A204.1 (cell line): ENCODE measurements around the gene ZNF385C.
A peak's percentile ranks its signal among the peaks of the same experiment; 100 is the strongest.

ENCODE experiments used
- FAIRE-seq: peaks from 2 replicates; lab custom pipeline; 2012; peaks lifted over from hg19 to GRCh38; lab: Jason Lieb, UNC

Gene ZNF385C

DNA sequence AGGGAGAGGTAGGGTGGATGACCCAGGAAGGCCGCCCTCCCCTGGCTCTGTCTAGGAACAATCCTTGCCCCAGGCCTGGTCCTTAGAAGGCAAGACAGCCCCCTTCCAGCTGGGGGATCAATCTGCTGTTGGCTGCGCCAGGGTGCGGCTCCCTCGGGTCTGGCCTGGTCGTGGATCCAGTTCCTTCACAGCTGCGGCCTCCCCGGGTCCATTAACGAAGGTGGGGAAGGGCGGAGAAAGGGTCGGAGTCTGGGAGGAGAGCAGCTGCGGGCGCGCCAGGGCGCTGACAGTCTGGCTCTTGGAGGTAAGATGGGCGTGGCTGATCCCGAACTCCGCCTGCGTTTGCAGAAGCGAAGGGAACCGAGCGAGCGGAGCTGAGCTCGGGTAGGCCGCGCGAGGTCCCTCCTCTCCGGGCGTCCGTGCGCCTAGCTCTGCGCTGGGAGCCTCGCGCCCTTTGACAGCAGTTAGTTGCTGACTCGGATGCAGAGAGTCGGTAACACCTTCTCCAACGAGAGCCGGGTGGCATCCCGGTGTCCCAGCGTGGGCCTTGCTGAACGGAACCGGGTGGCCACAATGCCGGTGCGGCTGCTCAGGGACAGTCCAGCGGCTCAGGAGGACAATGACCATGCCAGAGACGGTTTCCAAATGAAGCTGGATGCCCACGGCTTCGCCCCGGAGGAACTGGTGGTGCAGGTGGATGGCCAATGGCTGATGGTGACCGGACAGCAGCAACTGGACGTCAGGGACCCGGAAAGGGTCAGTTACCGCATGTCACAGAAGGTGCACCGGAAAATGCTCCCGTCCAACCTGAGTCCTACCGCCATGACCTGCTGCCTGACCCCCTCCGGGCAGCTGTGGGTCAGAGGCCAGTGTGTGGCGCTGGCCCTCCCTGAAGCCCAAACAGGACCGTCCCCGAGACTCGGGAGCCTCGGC, 24.4 kb upstream of the ZNF385C start, which contains the start of gene HSPB9:
Gene HSPB9, plus strand, starts transcription at position 434 of the 933 bp plus-strand sequence. Its CDS starts 47 bp downstream, at position 481.
- no peak for FAIRE-seq

DNA sequence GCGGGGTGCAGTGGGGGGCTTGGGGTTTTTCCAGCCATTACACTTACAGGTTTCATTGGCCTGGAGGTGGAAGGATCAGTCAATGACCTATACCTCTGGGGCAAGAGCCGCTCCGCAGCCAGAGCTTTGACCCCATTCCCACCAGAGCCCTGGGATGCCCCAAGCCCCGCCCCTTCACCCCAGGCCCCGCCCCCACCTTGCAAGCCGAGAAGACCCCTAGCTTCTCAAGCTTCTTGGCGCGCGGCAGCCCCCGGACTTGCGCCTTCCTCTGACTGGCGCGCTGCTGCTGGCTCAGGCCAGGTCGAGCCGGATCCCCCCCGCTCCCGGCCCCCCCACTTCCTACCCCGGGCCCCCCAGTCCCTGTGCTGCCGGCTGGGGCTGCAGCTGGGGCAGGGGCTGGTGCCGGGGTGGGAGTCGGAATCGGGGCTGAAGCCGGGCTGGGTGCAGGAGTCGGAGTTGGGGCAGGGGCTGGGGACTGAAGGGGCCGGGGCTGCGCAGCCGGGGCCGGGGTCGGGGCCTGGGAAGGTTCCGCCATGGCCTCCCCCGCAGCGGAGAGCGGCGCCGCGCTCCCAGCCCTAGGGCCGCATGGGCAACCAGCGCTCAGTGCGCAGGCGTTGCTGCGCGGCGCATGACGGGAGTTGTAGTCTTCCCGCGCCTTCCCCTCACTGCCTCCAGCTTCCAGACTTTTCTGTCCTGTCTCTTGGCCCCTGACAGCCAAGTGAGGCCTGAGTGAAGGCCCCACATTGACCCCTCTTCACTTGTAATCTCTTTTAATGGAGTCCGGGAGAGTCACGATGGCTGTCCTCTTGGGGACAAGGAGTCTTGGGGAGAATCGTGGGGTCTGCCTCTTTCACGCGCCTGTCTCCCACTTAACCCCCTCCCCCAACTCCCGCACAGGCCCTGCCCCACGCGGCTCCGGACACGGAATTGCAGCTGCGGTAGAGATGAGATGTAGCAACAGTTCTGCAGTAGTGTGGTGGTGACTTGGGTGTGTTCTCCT, 22.8 kb upstream of the ZNF385C start, which contains the start of gene KAT2A:
Gene KAT2A, minus strand, starts transcription at position 598 of the 1,000 bp plus-strand sequence. Its CDS starts 63 bp downstream, at position 535.
- no peak for FAIRE-seq

DNA sequence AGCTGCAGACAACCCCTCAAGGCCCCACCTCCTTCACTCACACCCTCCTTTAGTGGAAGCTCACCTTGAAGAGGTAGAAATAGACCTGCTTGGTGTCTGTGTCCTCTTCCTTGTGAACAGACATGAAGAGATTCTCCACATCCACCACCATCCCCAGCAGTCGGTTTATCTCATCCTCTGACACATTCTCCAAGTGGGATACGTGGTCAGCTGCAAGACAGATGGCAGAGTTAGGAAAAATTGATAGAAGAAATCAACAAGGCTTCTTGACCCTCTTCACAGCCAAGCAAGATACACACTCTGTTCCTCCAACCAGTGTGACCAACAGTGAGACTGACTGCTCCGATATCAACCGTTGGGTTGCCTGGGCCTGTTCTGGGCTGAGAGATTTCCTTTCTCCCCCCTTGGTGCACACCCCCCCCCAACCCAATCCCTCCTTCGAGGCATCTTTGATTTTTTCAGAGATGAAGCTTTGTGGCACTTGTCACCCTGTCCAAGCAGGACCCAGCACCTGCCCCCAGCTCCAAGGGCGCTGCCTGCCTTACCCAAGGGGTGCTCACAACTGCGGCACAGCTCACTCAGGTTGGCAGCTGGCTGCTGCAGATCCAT, 22.0 kb upstream of the ZNF385C start:
- no peak for FAIRE-seq

DNA sequence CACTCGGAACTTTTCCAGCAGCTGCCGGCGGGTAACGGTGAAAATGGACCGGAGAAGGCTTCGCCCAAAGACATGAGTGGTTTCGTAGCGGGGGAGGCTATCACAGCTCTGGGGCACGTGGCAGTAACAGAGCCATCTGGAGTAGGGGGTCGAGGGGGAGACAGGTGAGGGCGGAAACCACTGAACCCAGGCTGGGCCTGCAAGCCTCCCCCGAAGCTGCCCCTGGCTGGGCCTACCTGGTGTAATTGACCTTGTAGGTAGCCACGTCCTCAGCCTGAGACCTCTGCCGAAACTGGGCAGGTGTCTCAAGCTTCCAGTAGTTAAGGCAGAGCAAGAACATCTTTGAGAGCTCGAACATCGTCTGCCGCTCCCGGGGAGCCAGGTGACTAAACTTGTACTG, 21.0 kb upstream of the ZNF385C start:
- no peak for FAIRE-seq

DNA sequence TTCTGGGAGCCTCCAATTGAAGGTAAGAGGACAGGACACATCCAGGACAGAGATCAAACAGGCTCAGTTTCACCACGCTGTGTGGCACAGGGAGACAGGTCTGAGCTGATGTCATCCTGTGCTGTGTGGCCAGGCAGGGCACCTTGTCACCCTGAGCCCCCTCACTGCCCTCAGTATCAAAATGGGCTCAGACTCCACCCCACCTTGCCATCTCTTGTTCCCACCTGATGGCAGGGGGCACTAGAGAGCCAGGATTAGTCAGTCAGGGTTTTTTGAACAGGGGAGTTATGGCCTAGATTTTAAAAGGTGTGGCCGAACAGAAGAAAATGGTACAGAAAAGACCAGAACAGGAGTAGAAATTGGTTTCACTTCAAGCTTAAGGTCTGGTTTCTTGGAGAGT, 20.3 kb upstream of the ZNF385C start:
- FAIRE-seq, result no peak

DNA sequence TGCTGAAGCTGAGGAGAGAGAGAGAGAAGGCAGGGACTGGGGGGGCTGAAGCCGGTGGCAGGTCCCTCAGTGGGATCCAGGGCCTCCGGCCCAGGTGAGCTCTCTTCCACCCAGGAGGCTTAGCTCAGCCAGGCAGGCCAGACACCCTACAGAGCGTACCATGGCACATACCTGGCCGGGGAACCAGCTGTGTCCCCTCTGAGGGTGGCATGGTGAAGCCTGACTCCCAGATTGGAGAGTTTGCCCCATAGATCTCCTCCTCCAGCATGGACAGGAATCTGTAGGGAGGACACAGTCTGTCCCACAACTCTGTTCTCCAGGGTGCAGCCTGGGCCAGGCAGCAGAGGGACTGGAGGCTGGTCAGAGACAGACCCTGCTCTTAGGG, 19.8 kb upstream of the ZNF385C start:
- no peak for FAIRE-seq

DNA sequence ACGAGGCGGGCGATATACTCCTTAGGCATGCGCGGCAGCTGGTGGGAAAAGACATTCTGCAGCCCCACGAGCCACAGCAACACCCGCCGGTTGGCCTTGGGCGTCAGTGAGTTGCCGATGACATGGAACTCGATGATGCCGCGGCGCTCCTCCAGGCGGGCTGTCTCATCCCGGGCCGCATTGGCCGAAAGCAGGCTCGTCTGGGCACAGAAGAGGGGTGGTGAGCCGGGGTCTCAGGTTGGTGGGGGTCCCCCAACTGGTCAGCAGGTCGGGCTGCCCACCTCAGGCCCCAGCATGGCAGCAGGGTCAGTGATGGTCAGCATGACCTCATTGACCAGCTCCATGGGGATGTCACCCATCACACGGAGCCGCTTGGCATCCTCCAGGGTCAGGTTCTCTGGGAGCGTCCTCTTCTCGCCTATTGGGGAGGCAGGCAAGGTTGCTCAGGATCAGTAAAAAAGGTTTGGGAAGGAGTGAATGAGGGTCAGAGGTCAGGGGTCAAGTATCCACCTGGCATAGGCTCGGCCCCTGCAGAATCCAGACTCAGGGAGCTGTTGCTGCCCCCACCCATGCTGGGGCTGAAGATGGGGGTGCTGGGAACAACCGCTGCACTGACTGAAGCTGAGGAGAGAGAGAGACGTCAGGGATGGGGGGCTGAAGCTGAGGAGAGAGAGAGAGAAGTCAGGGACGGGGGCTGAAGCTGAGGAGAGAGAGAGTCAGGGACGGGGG, 19.3 kb upstream of the ZNF385C start:
- no peak for FAIRE-seq

DNA sequence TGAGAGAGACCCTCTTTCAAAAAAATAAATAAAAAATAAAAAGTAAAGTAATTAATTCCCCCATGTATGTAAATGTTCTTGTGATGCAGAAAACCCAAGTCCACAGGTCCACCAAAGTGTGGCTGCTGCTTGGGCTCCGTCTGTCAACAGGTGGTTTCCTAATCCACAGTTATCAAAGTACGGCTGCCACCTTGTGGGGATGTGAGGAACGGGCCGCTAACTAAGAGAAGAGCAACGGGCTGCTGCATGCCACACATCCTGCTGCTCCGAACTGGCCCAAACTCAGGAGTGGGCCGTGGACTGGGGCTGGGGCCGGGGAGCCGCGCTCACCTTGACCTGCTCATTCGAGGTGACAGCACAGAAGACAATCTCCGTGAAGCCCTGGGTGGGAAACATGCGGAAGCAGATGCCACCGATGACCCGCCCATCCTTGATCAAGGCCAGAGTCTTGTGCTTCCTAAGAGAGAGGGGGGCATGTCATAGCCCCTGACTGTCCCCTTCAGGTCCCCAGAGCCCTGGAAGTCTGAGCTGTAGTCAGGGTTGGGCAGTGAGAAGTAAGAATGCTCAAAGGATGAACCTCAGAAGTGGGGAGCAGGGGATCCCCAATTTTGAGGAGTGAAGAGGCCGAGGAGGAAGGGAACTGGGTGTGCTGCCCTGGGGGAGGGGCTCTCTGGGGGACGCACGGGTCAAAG, 18.6 kb upstream of the ZNF385C start:
- peak; percentile 39 for FAIRE-seq

DNA sequence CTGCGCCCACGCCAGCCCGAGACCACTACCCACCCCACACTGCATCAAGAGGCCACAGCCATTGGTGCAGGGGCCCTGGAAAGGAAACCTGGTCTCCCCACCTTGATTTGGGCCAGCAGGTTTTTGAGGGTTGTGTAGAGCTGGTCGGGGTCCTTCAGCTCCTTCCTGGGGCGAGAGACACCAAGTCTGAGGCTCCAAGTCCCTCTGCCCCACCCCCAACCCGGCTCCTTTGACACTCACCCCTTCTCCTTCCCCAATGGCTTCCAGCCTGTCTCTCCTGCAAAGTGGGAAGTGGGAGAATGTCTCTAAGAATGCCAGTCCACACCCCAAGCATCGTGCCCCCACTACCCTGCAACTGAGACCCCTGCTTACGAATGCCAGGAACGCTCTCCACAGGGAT, 15.8 kb upstream of the ZNF385C start:
- FAIRE-seq, result no peak

DNA sequence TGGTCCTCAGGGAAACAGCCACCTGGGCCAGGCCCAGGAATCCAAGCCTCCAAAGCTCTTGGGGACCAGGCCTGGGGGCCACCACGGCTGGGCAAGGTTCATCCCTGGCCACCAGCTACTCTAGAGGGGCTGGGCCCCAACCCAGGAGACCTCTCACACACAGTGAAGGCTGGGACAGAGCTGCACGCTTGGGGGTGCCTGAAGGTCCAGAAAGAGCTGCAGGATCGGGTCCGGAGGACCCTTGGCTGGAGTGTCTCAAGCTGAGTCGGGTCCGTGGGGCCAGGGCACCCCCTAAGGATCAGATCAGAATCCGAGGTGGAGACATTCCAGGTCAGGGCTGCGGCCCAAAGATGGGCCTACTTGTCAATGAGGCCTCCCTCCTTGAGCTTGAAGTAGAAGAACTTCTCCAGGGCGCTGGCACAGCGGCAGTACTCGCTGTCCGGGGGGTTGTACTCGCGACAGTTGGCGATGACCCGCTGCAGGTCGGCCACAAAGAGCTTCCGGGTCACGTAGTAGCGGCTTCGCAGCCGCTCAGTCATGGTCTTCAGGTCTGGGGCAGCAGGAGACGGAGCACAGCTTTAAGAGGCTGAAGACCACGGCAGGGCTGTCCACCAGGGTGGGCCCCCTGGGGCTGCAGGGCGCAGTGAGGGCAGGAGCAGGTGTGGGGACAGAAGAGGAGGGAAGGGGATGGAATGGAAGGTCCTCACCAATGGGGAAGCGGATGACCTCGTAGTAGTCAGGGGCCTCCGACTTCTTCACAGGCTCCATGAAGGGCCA, 15.2 kb upstream of the ZNF385C start:
- FAIRE-seq, result no peak

DNA sequence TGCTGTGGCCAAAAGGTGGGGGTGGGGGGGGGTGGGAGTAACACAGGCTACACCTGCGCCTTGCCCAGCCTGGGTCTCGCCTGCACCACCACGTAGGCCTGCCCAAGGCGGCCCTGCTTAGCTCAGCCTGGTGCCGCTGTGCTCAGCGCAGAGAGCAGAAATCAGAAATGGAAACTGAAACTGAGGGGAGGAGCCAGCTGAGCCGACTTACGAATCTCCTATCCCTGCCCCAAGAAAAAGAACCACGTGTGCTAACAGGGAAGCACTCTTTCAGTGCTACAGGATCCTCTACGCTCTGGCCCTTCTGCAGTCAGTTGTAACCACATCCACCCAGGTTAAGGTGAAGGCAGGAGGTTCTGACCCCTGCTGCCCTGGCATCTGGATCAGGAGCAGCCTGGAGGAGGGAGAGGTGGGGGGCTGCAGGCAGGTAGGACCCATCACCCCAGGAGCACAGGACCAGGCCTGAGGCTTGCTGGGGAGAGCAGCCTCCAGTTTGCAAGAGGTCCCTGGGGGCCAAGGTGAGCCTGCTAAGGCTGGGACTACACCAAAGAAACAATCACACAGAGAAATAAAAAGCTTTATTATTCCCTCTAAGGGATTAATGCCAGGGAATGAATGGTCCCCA, 14.4 kb upstream of the ZNF385C start, which contains the start of gene DHX58:
Gene DHX58, minus strand, starts transcription at position 163 of the 625 bp plus-strand sequence. CDS start 822 bp downstream, outside the sequence.
- peak; percentile 94 for FAIRE-seq

DNA sequence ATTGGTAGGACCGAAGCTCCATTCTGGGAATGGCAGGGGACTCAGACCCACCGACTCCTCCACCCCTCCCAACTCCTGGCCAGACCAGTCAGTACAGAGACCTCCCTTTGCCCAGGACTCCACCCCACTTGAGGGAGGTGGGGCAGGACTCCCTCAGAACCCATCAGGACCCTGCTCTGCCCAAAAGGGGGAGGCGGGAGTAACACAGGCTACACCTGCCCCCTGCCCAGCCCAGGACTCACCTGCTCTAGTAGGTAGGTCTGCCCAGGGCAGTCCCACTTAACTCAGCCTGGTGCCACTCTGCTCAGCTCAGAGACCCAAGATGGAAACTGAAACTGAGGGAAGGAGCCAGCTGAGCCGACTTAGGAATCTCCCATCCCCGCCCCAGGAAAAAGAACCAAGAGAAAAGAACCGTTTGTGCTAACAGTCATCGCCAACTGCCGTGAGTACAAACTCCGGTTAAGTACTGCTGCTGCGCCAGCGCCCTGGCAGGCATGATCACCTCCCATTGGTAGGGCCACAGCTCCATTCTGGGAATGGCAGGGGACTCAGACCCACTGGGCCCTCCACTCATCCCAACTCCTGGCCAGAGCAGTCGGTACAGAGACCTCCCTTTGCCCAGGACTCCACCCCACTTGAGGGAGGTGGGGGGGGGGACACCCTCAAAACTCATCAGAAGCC, 13.7 kb upstream of the ZNF385C start:
- FAIRE-seq, result no peak

DNA sequence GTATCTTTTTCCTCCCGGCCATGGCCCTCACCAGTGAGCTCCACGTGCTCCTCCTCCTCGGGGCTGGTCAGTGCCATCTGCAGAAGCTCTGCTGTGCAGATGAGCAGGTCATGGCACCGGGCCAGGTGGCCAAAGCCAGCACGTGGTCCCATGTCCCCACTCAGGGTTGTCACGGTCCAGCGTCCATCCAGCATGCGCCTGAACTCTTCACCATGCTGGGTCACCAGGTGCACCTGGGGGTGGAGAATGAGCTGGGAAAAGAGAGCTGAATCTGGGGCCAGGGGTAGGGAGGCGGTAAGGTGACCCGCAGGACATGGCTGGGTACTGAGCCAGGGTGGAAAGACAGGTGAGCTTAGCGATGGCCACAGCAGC, 13.0 kb upstream of the ZNF385C start:
- FAIRE-seq, result no peak

DNA sequence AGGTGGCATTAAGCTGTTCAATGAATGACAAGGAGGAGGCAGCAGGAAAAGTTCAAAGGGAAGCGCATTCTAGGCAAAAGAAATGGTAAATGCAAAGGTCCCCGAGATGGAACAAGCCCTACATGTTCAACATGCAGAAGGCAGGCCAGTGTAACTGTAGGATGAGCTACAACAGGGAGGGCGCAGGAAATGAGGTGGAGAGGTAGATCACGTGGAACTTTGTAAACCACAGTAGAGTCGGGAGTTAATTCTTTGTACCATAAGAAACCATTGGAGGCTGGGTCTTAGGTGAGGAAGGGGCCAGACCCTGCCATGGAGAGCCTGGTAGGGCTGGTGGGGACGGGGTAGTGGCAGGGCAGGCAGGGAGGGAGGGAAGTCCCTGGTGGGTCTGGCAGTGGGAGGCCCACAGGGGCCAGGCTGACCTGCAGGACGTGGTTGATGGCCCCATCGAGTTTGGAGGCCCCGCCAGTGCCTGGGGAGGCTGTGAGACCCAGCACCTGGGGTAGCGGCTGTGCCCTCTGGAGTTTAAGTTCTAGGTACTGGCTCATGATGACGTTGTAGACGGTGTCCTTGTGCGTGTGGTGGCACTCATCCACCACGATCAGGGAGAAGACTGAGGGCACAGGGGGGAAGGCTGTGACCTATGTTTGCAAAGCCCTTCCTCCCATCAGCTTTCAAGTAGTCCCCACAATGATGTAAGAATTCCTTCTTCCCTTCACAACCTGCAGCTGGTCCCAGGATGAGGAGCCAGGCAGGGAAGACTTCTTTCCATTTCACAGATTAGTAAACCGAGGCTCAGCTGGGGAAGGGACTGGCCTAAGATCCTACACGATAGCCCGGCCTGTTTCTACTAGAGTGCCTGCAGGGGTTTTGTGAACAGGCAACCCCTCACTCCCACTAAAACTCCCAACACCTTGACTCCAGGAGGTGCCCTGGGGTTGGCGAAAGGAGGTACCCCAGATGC, 12.3 kb upstream of the ZNF385C start:
- FAIRE-seq, result no peak

DNA sequence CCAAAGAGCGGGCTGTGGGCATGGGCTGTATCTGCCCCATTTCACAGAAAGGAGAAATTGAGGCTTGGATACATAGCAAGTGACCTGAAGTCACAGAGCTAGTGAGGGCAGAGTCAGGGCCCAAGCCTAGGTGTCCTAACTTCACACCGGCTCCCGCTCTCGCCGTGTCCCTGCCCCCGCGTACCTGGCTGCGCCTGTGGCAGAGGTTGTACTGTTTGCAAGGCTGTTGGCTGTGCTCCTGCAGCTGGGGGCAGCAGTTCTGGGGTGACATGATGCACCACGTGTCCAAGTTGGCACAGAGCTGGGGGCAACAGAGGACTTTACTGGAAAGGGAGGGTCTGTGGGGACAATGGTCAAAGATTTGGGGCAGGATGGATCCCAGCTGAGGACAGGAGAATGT, 10.8 kb upstream of the ZNF385C start:
- FAIRE-seq, result no peak

DNA sequence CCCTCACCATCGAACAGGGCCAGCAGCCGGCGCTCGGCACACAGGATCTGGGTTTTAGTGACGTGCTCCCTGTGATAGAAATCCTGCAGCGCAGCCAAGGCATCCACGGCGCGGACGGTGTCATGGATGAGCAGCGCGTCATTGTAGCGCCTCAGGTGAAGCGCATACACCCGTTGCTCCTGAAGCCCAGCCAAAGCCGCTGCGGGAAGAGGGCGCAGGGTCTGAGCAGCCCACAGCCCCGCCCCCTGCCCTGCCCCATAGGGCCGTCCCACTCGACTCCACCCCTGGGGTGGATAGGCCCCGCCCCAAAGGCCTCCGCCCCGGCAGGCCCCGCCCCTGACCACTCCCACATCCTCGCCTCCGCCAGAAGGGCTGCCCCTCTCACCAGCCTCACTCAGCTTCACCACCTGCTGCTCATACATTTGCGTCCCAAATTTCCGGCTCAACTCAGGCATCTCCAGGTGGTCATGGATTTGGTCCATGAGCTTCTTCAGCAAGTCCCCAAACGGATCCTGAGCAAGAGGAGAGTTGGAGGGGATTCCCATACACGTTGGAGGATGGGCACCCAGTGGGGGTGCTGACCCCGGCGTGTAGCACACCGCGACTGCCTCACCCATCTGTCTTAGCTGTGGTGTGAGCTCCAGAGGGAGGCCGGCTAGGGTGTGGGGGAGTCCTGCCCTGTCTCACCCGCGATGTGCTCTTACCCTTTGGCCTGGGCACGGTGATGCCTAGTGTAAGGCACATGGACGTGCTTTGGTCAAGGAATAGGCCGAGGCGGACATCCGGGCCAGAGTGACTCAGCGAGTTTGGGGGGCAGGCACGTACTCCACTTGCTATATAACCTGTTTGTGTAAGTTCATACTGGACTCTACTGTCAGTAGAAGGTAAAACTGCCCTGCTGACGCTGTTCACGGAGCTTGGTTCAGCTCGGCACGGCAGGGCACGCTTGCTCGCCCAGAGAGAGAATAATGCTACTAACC, 9.6 kb upstream of the ZNF385C start:
- no peak for FAIRE-seq

DNA sequence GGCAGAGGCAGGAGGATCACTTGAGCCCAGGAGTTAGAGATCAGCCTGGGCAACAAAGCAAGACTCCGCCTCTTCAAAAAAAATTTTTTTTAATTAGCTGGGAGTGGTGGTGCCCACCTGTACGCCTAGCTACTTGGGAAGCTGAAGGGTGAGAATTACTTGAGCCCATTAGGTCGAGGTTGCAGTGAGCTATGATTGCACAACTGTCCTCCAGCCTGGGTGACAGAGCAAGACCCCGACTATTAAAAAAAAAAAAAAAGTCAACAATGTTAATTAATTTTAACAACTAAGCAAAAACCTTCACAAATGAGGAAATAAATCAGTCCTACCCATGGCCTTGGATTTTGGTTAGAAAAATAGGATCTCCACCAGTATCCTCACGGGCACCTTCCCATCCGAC, 8.9 kb upstream of the ZNF385C start:
- no peak for FAIRE-seq
